DND-41 (cell line): Measurements from ENCODE around the gene HOMER1.

Source experiments
- ATAC-seq: fragments of 200-7000 bp; cut with Tn5 transposase; 3 replicates; pipeline ENCODE4 v1.9.1; 2021; ENCODE audit warnings: low read depth; ENCODE audit not compliant: insufficient read depth
- DNase-seq: peaks from one replicate; pipeline ENCODE4 v3.0.0-alpha.2; 2020
- H2AFZ ChIP-seq: 2 replicates; pipeline ENCODE4 v1.6.0; 2012; ENCODE audit warnings: low read depth, low read length
- H3K27ac ChIP-seq: 2 replicates; pipeline ENCODE4 v1.5.1; 2012; ENCODE audit warnings: low read length, inconsistent platforms
- H3K27me3 ChIP-seq: fragments of 200-600 bp; sonication (generic); 2 replicates; pipeline ENCODE4 v1.6.0; 2012; ENCODE audit warnings: low read length, mild to moderate bottlenecking, inconsistent platforms; ENCODE audit not compliant: insufficient read depth, poor library complexity
- H3K36me3 ChIP-seq: 2 replicates; pipeline ENCODE4 v1.5.1; 2012; ENCODE audit warnings: low read length, inconsistent platforms; ENCODE audit not compliant: insufficient read depth
- H3K4me1 ChIP-seq: 2 replicates; pipeline ENCODE4 v1.5.1; 2012; ENCODE audit warnings: mild to moderate bottlenecking, low read length; ENCODE audit not compliant: insufficient read depth
- H3K4me2 ChIP-seq: 2 replicates; pipeline ENCODE4 v1.6.0; 2012; ENCODE audit warnings: mild to moderate bottlenecking, moderate library complexity, low read length, inconsistent platforms; ENCODE audit not compliant: insufficient read depth
- H3K4me3 ChIP-seq, 2 experiments: fragments of 200-600 bp in 1 of 2; shearing (Covaris generic) in 1 of 2; 2 replicates each; pipeline ENCODE4 v1.5.1; 2012 to 2016; ENCODE audit warnings: inconsistent platforms in 2 of 2, low read length in 2 of 2, mild to moderate bottlenecking in 2 of 2, low read depth in 1 of 2, moderate library complexity in 1 of 2
- H3K79me2 ChIP-seq: 2 replicates; pipeline ENCODE4 v1.6.0; 2012; ENCODE audit warnings: low read length, inconsistent platforms; ENCODE audit not compliant: insufficient read depth
- H3K9ac ChIP-seq: 2 replicates; pipeline ENCODE4 v1.6.0; 2012; ENCODE audit warnings: low read depth, mild to moderate bottlenecking, inconsistent platforms, low read length, moderate library complexity
- H3K9me3 ChIP-seq: 2 replicates; pipeline ENCODE4 v1.5.1; 2012; ENCODE audit warnings: low read length, moderate library complexity, mild to moderate bottlenecking, inconsistent platforms; ENCODE audit not compliant: insufficient read depth, severe bottlenecking
- H4K20me1 ChIP-seq: 2 replicates; pipeline ENCODE4 v1.6.0; 2012; ENCODE audit warnings: low read length; ENCODE audit not compliant: insufficient read depth
- CTCF ChIP-seq: IDR thresholded peaks from 2 replicates; pipeline ENCODE4 v1.5.1; 2012; ENCODE audit warnings: borderline replicate concordance, low read length, moderate library complexity, mild to moderate bottlenecking; ENCODE audit not compliant: poor library complexity, severe bottlenecking; ENCODE audit errors: extremely low read depth
- EZH2 ChIP-seq: IDR thresholded peaks from 3 replicates; pipeline ENCODE4 v1.6.1; 2012; ENCODE audit warnings: borderline replicate concordance, low read depth, mild to moderate bottlenecking, moderate library complexity, low read length, inconsistent platforms; ENCODE audit not compliant: severe bottlenecking

The HOMER1 gene

GRCh38 chr5:79488058-79488457 is 25.9 kb downstream of the HOMER1 start:
- TF ChIP-seq CTCF (no peak), EZH2 (no peak)
- Histone ChIP-seq H3K9ac (no peak overlapping the region), H3K79me2 (no peaks in the 10 kb centered on the region), H3K4me2 (no peak overlapping the region), H3K4me1 (no peaks in the 10 kb centered on the region), H3K4me3 (no peak overlapping the region), H3K36me3 (no peaks in the 10 kb centered on the region), H2AFZ (no peak overlapping the region), H4K20me1 (no peaks in the 10 kb centered on the region), H3K27ac (no peak overlapping the region), H3K9me3 (no peaks in the 10 kb centered on the region), H3K27me3 (no peaks in the 10 kb centered on the region)
- ATAC-seq (no peak), DNase-seq (no peak)

- Histone ChIP-seq H3K4me3 (no peak overlapping the region), H3K4me1 (no peaks in the 10 kb centered on the region), H3K27ac (no peak overlapping the region), H2AFZ (no peak overlapping the region), H3K4me2 (no peak overlapping the region), H3K27me3 (no peaks in the 10 kb centered on the region), H3K9ac (no peak overlapping the region), H4K20me1 (no peaks in the 10 kb centered on the region), H3K79me2 (no peaks in the 10 kb centered on the region), H3K36me3 (no peaks in the 10 kb centered on the region), H3K9me3 (no peaks in the 10 kb centered on the region)
- ATAC-seq, result no peak
- DNase-seq, result no peak
- TF ChIP-seq CTCF, result no peak
- no peak for TF ChIP-seq EZH2
Measured at GRCh38 chr5:79487251-79487650, 26.7 kb downstream of the HOMER1 start.

GRCh38 chr5:79486116-79486515 is 27.8 kb downstream of the HOMER1 start:
- H3K4me2 ChIP-seq, result no peak overlapping the region
- DNase-seq, result no peak
- no peak overlapping the region for H3K27ac ChIP-seq
- no peaks in the 10 kb centered on the region; the same call in 1 of the 2 replicates for H3K79me2 ChIP-seq
- H3K9me3 ChIP-seq, result no peaks in the 10 kb centered on the region
- H3K4me1 ChIP-seq, result no peaks in the 10 kb centered on the region
- H3K4me3 ChIP-seq, result no peak overlapping the region
- TF ChIP-seq EZH2, result no peak
- TF ChIP-seq CTCF, result no peak
- no peaks in the 10 kb centered on the region for H3K36me3 ChIP-seq
- no peaks in the 10 kb centered on the region for H4K20me1 ChIP-seq
- H3K9ac ChIP-seq, result no peak overlapping the region
- no peak overlapping the region for H2AFZ ChIP-seq
- ATAC-seq, result no peak
- no peaks in the 10 kb centered on the region for H3K27me3 ChIP-seq

GRCh38 chr5:79484731-79485130 is 29.2 kb downstream of the HOMER1 start:
- TF ChIP-seq EZH2, result no peak
- no peak for TF ChIP-seq CTCF
- no peaks in the 10 kb centered on the region for H4K20me1 ChIP-seq
- no peak overlapping the region for H3K9ac ChIP-seq
- H3K9me3 ChIP-seq, result no peaks in the 10 kb centered on the region
- no peak overlapping the region for H3K27ac ChIP-seq
- ATAC-seq (no peak), DNase-seq (no peak)
- H3K27me3 ChIP-seq, result no peaks in the 10 kb centered on the region
- H3K4me3 ChIP-seq, result no peak overlapping the region
- H3K4me2 ChIP-seq, result no peak overlapping the region
- no peaks in the 10 kb centered on the region for H3K36me3 ChIP-seq
- H2AFZ ChIP-seq, result no peak overlapping the region
- H3K4me1 ChIP-seq, result no peaks in the 10 kb centered on the region
- H3K79me2 ChIP-seq, result no peaks in the 10 kb centered on the region; the same call in 1 of the 2 replicates
